Ishikawa (cell line): ENCODE measurements around the gene ASB10.

Experiments used
- CEBPB ChIP-seq: IDR thresholded peaks from 2 replicates; pipeline ENCODE4 v1.6.1; 2012
- CREB1 ChIP-seq: IDR thresholded peaks from 2 replicates; pipeline ENCODE4 v1.6.1; 2012; ENCODE audit warnings: low read depth
- EGR1 ChIP-seq: IDR thresholded peaks from 2 replicates; pipeline ENCODE4 v1.6.1; 2012
- FOXM1 ChIP-seq: IDR thresholded peaks from 2 replicates; pipeline ENCODE4 v1.6.1; 2012; ENCODE audit warnings: low read depth, borderline replicate concordance
- MAX ChIP-seq: IDR thresholded peaks from 2 replicates; pipeline ENCODE4 v1.6.1; 2012
- NFIC ChIP-seq: IDR thresholded peaks from 2 replicates; pipeline ENCODE4 v1.6.1; 2012
- RAD21 ChIP-seq: IDR thresholded peaks from 2 replicates; pipeline ENCODE4 v1.6.1; 2012; ENCODE audit warnings: low read depth
- REST ChIP-seq: IDR thresholded peaks from 2 replicates; pipeline ENCODE4 v1.6.1; 2012; ENCODE audit warnings: low read depth, mild to moderate bottlenecking
- TAF1 ChIP-seq: IDR thresholded peaks from 2 replicates; pipeline ENCODE4 v1.6.1; 2012; ENCODE audit warnings: low read depth, mild to moderate bottlenecking
- TCF12 ChIP-seq: IDR thresholded peaks from 2 replicates; pipeline ENCODE4 v1.6.1; 2012; ENCODE audit warnings: low read depth
- USF1 ChIP-seq: IDR thresholded peaks from 2 replicates; pipeline ENCODE4 v1.6.1; 2012

- no peak for TF ChIP-seq CEBPB
- TF ChIP-seq REST: no peak
- no peak for TF ChIP-seq CREB1
- no peak for TF ChIP-seq USF1
- no peak for TF ChIP-seq RAD21
- no peak for TF ChIP-seq MAX
- TF ChIP-seq EGR1: no peak
- TF ChIP-seq NFIC: no peak
- no peak for TF ChIP-seq TCF12
- TF ChIP-seq TAF1: no peak
- TF ChIP-seq FOXM1: no peak
These were observed 2.0 kb upstream of the ASB10 start for GRCh38 chr7:151189038-151189437.
